Nephron (organoid): ENCODE data around the gene SLC15A4.

ENCODE experiments used
- H3K27ac Mint-ChIP-seq, 3 experiments: 2 replicates each; pipeline ENCODE4 v1.8.0; 2020; ENCODE audit warnings: mixed read lengths in 3 of 3, mild to moderate bottlenecking in 2 of 3, moderate library complexity in 1 of 3
- H3K27me3 Mint-ChIP-seq: 2 replicates; pipeline ENCODE4 v1.8.0; 2021; ENCODE audit warnings: low read depth, mild to moderate bottlenecking, moderate library complexity, mixed read lengths
- H3K36me3 Mint-ChIP-seq: 2 replicates; pipeline ENCODE4 v1.8.0; 2020; ENCODE audit warnings: low read depth, mixed read lengths
- H3K4me1 Mint-ChIP-seq: 2 replicates; pipeline ENCODE4 v1.8.0; 2020; ENCODE audit warnings: mixed read lengths
- H3K4me3 Mint-ChIP-seq, 3 experiments: 2 replicates each; pipeline ENCODE4 v1.8.0; 2020; ENCODE audit warnings: mild to moderate bottlenecking in 3 of 3, mixed read lengths in 3 of 3, moderate library complexity in 2 of 3
- H3K9me3 Mint-ChIP-seq: 2 replicates; pipeline ENCODE4 v1.8.0; 2020; ENCODE audit warnings: mixed read lengths
- TF ChIP-seq, protein P1 (sequence below), 3 experiments: fragments of 200-600 bp; sonication (generic); IDR thresholded peaks; one replicate each; pipeline ENCODE4 v1.5.0; 2021; ENCODE audit warnings: antibody characterized with exemption in 3 of 3; ENCODE audit not compliant: unreplicated experiment in 3 of 3

SLC15A4 gene

DNA sequence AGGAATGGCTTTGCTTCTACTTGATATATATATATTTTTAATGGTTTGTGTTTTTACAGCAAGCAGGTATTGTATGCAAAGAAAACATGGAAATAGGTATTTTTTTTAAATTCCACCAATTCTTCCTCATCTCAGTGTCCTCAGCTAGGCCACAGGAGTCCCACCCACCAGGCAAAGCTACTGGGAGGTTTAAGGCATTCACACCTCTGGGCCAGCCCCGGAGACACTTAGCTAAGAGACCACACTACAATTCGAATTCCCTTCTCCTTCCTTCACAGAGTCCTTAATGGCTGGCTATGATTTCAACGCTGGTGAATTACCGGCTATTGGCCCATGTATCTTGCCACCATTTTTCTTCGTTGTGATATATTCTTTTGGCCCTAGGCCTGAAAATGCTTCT lies 71.4 kb downstream of the SLC15A4 start:
- TF ChIP-seq, protein P1, sequence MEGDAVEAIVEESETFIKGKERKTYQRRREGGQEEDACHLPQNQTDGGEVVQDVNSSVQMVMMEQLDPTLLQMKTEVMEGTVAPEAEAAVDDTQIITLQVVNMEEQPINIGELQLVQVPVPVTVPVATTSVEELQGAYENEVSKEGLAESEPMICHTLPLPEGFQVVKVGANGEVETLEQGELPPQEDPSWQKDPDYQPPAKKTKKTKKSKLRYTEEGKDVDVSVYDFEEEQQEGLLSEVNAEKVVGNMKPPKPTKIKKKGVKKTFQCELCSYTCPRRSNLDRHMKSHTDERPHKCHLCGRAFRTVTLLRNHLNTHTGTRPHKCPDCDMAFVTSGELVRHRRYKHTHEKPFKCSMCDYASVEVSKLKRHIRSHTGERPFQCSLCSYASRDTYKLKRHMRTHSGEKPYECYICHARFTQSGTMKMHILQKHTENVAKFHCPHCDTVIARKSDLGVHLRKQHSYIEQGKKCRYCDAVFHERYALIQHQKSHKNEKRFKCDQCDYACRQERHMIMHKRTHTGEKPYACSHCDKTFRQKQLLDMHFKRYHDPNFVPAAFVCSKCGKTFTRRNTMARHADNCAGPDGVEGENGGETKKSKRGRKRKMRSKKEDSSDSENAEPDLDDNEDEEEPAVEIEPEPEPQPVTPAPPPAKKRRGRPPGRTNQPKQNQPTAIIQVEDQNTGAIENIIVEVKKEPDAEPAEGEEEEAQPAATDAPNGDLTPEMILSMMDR (IDR thresholded peaks at IDR 0.05; ENCODE audit: unreplicated experiment in 3 of 3), result no peak
- no peak overlapping the region for H3K27ac Mint-ChIP-seq

DNA sequence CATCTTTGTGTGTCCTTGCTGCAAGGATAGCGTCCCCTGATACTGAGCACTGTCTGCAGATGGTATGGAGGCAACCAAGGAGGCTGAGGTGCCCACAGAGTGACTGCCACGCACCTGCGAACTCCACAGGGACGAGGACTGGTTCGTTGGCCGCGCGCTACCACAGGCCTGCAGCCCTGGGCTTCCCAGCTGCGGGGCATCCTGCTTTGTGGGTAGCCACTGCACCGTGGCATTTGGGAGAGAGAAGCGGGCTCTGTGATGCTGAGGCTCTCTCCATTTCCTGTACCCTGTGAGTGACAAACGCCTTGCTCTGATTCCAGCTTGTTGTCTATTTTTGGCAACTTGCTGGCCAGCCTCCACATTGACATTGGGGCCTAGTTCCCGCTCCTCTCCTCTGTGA lies 76.3 kb downstream of the SLC15A4 start:
- TF ChIP-seq, protein P1 (IDR thresholded peaks at IDR 0.05; ENCODE audit: unreplicated experiment in 3 of 3), result no peak
- Mint-ChIP-seq H3K4me3 (no peak overlapping the region), H3K27me3 (peaks cover 22% of the 10 kb centered on the region), H3K9me3 (no peaks in the 10 kb centered on the region), H3K4me1 (no peaks in the 10 kb centered on the region), H3K36me3 (no peaks in the 10 kb centered on the region), H3K27ac (no peak overlapping the region)

More for the DNA sequence above, 71.4 kb downstream of the SLC15A4 start:
- H3K36me3 Mint-ChIP-seq, result no peaks in the 10 kb centered on the region
- H3K4me1 Mint-ChIP-seq, result no peaks in the 10 kb centered on the region
- H3K27me3 Mint-ChIP-seq, result peaks cover 11% of the 10 kb centered on the region
- no peak overlapping the region for H3K4me3 Mint-ChIP-seq
- H3K9me3 Mint-ChIP-seq, result no peaks in the 10 kb centered on the region

DNA sequence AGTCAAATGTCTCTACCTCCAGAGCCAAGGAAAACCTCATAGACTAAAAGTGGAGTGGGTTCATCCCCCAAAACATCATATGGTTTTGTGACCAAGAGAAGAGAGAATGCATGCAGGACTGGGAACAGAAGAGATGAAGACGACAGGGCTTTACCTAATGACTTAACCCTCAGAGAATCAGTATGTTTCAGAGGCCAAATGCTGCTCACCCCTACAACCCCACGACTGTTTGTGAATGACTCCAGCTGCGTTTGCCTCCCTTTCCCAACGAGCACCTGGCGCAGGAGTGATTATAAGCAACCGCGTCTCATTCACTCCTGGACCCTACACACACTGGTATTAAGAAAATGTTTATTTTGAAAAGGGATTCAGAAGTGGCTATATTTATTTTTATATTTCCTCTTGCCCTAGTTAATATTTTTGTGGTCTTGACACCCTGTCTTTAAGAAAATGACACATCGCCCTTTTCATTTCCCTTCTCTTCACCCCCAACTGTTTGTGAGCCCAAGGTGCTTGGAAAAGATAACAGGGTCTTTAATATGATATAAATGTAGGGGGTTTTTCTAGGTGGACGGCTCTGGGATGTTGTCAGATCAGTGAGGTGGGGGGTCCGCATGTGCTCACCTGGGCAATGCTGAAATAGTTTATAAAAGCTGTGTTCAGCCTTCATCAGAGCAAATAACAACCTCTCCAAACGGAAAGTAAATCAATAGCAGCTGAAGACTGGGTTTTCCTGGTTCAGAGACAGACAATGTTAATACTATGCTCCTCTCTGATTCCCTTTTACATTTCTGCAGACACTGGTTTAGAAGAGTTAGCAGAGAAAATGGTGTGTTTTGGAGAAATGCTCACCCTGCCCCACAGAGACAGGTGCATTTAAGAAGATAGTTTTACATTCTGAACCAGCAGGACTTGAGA lies 77.7 kb downstream of the SLC15A4 start:
- Mint-ChIP-seq H3K27ac (no peak overlapping the region), H3K27me3 (peaks cover 22% of the 10 kb centered on the region), H3K9me3 (no peaks in the 10 kb centered on the region), H3K36me3 (no peaks in the 10 kb centered on the region), H3K4me1 (no peaks in the 10 kb centered on the region), H3K4me3 (no peak overlapping the region)
- TF ChIP-seq, protein P1 (IDR thresholded peaks at IDR 0.05; ENCODE audit: unreplicated experiment in 3 of 3), result no peak

DNA sequence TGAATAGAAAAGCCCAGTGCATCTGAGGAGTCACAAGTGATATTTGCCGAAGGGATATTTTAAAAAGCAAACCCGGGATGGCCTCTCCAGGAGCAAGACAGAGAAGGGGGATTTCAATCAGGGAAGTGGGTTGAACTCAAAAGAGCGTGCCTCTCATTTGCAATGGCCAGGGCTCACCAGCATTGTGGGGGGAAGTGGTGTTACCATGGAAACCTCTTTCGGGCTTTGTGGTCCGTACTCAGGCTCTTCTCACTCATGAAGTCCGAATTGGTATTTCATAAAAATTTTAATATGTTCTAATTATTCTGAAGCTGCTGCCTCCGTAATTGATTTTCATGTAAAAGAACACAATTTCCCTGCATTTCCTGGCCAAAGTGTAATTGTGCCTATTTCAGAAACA lies 79.8 kb downstream of the SLC15A4 start:
- no peak overlapping the region for H3K27ac Mint-ChIP-seq
- H3K36me3 Mint-ChIP-seq, result no peaks in the 10 kb centered on the region
- no peak overlapping the region for H3K4me3 Mint-ChIP-seq
- peaks cover 9% of the 10 kb centered on the region for H3K9me3 Mint-ChIP-seq
- peaks cover 26% of the 10 kb centered on the region for H3K27me3 Mint-ChIP-seq
- no peaks in the 10 kb centered on the region for H3K4me1 Mint-ChIP-seq
- TF ChIP-seq, protein P1 (IDR thresholded peaks at IDR 0.05; ENCODE audit: unreplicated experiment in 3 of 3), result no peak
